OCI-LY1 (cell line): ENCODE data around the gene XCR1.

Experiments
- H2AFZ ChIP-seq: fragments of 200-600 bp; sonication (generic), shearing (Covaris generic); 2 replicates; pipeline ENCODE4 v1.6.0; 2014; ENCODE audit warnings: antibody characterized with exemption, mild to moderate bottlenecking, low read length
- H3F3A ChIP-seq: fragments of 200-600 bp; sonication (generic), shearing (Covaris generic); 2 replicates; pipeline ENCODE4 v1.6.0; 2014; ENCODE audit warnings: mild to moderate bottlenecking, antibody characterized with exemption, low read length, moderate library complexity; ENCODE audit not compliant: insufficient read depth
- H3K27ac ChIP-seq: fragments of 200-600 bp; sonication (generic); 2 replicates; pipeline ENCODE4 v1.5.1; 2014; ENCODE audit warnings: low read length, mixed run types, mild to moderate bottlenecking, low read depth; ENCODE audit not compliant: poor library complexity, severe bottlenecking
- H3K27me3 ChIP-seq: fragments of 200-600 bp; sonication (generic); 2 replicates; pipeline ENCODE4 v1.6.0; 2014; ENCODE audit warnings: antibody characterized with exemption, mild to moderate bottlenecking, low read length, moderate library complexity; ENCODE audit not compliant: insufficient read depth
- H3K36me3 ChIP-seq: fragments of 200-600 bp; sonication (generic); 2 replicates; pipeline ENCODE4 v1.6.1; 2014; ENCODE audit warnings: mild to moderate bottlenecking, antibody characterized with exemption, low read length, moderate library complexity, mixed read lengths; ENCODE audit not compliant: insufficient read depth
- H3K4me1 ChIP-seq: fragments of 200-600 bp; sonication (generic); 2 replicates; pipeline ENCODE4 v1.5.1; 2014; ENCODE audit warnings: mild to moderate bottlenecking, low read length, moderate library complexity; ENCODE audit not compliant: insufficient read depth, severe bottlenecking
- H3K4me2 ChIP-seq: fragments of 200-600 bp; sonication (generic), shearing (Covaris generic); 2 replicates; pipeline ENCODE4 v1.6.1; 2014; ENCODE audit warnings: low read length
- H3K4me3 ChIP-seq: fragments of 200-600 bp; sonication (generic); 2 replicates; pipeline ENCODE4 v1.5.1; 2014; ENCODE audit warnings: low read length, low read depth, mild to moderate bottlenecking, mixed read lengths; ENCODE audit not compliant: poor library complexity, severe bottlenecking
- H3K79me2 ChIP-seq: fragments of 200-600 bp; shearing (Covaris generic); 2 replicates; pipeline ENCODE4 v1.6.1; 2016; ENCODE audit warnings: mixed run types, low read length, mixed read lengths; ENCODE audit not compliant: insufficient read depth
- H3K9ac ChIP-seq: fragments of 200-600 bp; sonication (generic), shearing (Covaris generic); 2 replicates; pipeline ENCODE4 v1.6.1; 2014; ENCODE audit warnings: mild to moderate bottlenecking, low read length, mixed read lengths
- H3K9me2 ChIP-seq: fragments of 200-600 bp; sonication (generic), shearing (Covaris generic); 2 replicates; pipeline ENCODE4 v1.6.1; 2014; ENCODE audit warnings: low read depth, mild to moderate bottlenecking, low read length, mixed read lengths
- H3K9me3 ChIP-seq: fragments of 200-600 bp; shearing (Covaris generic); 2 replicates; pipeline ENCODE4 v1.6.1; 2014; ENCODE audit warnings: low read length, mixed read lengths
- H4K20me1 ChIP-seq: fragments of 200-600 bp; sonication (generic), shearing (Covaris generic); 2 replicates; pipeline ENCODE4 v1.6.0; 2016; ENCODE audit warnings: mild to moderate bottlenecking, low read length; ENCODE audit not compliant: insufficient read depth
- CTCF ChIP-seq: fragments of 200-600 bp; sonication (generic), shearing (Covaris generic); IDR thresholded peaks from 2 replicates; pipeline ENCODE4 v1.5.1; 2017; ENCODE audit warnings: mild to moderate bottlenecking, antibody characterized with exemption, low read length, moderate library complexity, mixed read lengths
- EZH2 ChIP-seq: fragments of 200-600 bp; sonication (generic), shearing (Covaris generic); IDR thresholded peaks from 2 replicates; pipeline ENCODE4 v1.8.0; 2017; ENCODE audit warnings: borderline replicate concordance, mixed run types, mild to moderate bottlenecking, antibody characterized with exemption, low read length, moderate library complexity, mixed read lengths

The XCR1 gene

GRCh38 chr3:45988362-45988761, 38.9 kb downstream of the XCR1 start:
- Histone ChIP-seq H3K9ac (no peak overlapping the region), H3K36me3 (peaks cover 18% of the 10 kb centered on the region), H2AFZ (no peak overlapping the region), H3K4me3 (no peak overlapping the region), H3K79me2 (peaks cover 4% of the 10 kb centered on the region), H4K20me1 (no peaks in the 10 kb centered on the region), H3K4me2 (no peak overlapping the region), H3K9me2 (no peaks in the 10 kb centered on the region), H3K27me3 (no peaks in the 10 kb centered on the region), H3F3A (no peaks in the 10 kb centered on the region), H3K9me3 (no peaks in the 10 kb centered on the region), H3K27ac (no peak overlapping the region), H3K4me1 (peaks cover 15% of the 10 kb centered on the region)
- TF ChIP-seq CTCF = no peak
- no peak for TF ChIP-seq EZH2

GRCh38 chr3:45987368-45988291, 39.7 kb downstream of the XCR1 start:
- no peaks in the 10 kb centered on the region for H3F3A ChIP-seq
- peaks cover 4% of the 10 kb centered on the region for H3K79me2 ChIP-seq
- H3K36me3 ChIP-seq = peaks cover 25% of the 10 kb centered on the region
- no peak overlapping the region for H3K4me2 ChIP-seq
- H3K27me3 ChIP-seq = no peaks in the 10 kb centered on the region
- no peaks in the 10 kb centered on the region for H3K9me3 ChIP-seq
- no peak overlapping the region for H3K9ac ChIP-seq
- H3K4me1 ChIP-seq = peaks cover 8% of the 10 kb centered on the region
- H2AFZ ChIP-seq = no peak overlapping the region
- no peaks in the 10 kb centered on the region for H3K9me2 ChIP-seq
- no peaks in the 10 kb centered on the region for H4K20me1 ChIP-seq
- TF ChIP-seq EZH2 (no peak), CTCF (no peak)
- no peak overlapping the region for H3K27ac ChIP-seq
- no peak overlapping the region for H3K4me3 ChIP-seq

- Histone ChIP-seq H2AFZ (no peak overlapping the region), H3K9ac (no peak overlapping the region), H3K27me3 (no peaks in the 10 kb centered on the region), H3K36me3 (peaks cover 37% of the 10 kb centered on the region), H3K9me2 (no peaks in the 10 kb centered on the region), H3K27ac (no peak overlapping the region), H3F3A (no peaks in the 10 kb centered on the region), H3K9me3 (no peaks in the 10 kb centered on the region), H3K4me2 (no peak overlapping the region), H3K4me1 (no peaks in the 10 kb centered on the region), H3K4me3 (no peak overlapping the region), H3K79me2 (peaks cover 4% of the 10 kb centered on the region), H4K20me1 (no peaks in the 10 kb centered on the region)
- TF ChIP-seq EZH2 (no peak), CTCF (no peak)
Observed at GRCh38 chr3:45986303-45986982, 40.8 kb downstream of the XCR1 start.
